Aortic smooth muscle cell (primary cell): ENCODE measurements around the gene KLHL33. TPM values are rescaled to one million over a fixed set of nuclear protein-coding genes. Genes with fewer than 3 reads are reported as not detected.

ENCODE experiments used
- total RNA-seq: library from RNA; depleted of rRNA; stranded (reverse); fragments of >200 nt; gene quantifications from 2 replicates; pipeline ENCODE4 v1.2.3, GENCODE V29; 2014

Gene KLHL33
- 0.06 and 0.13 TPM in 2 replicates for total RNA-seq

GRCh38 chr14:20435582-20436362, at the start of gene KLHL33:
Gene KLHL33, minus strand, starts transcription at chr14:20436166. Its CDS starts 355 bp downstream, at chr14:20435811.

GRCh38 chr14:20469242-20469889, 33.4 kb upstream of the KLHL33 start, which contains the start of gene PNP:
Gene PNP, plus strand, starts transcription at chr14:20469406. Its CDS starts 119 bp downstream, at chr14:20469525.

GRCh38 chr14:20461225-20462141, 25.5 kb upstream of the KLHL33 start, which contains the start of gene PIP4P1:
Gene PIP4P1, minus strand, starts transcription at chr14:20461434. Its CDS starts 109 bp downstream, at chr14:20461325.

GRCh38 chr14:20454516-20455354, 18.8 kb upstream of the KLHL33 start, which contains the start of the genes APEX1 and OSGEP:
Gene APEX1, plus strand, starts transcription at chr14:20455226. Its CDS starts 420 bp downstream, at chr14:20455646.
Gene OSGEP, minus strand, starts transcription at chr14:20454812. Its CDS starts 129 bp downstream, at chr14:20454683.

GRCh38 chr14:20412876-20413743, 22.9 kb downstream of the KLHL33 start, which contains the start of gene TEP1:
Gene TEP1, minus strand, starts transcription at chr14:20413501. Its CDS starts 5,062 bp downstream, at chr14:20408439.

Other genes with a start within 250 kb of the KLHL33 start
- gene OR11G2, start 245.3 kb downstream of the KLHL33 start, total RNA-seq: not detected in 2 replicates
- gene OR11H6, start 212.5 kb downstream of the KLHL33 start, total RNA-seq: not detected in 2 replicates
- gene OR11H7, start 207.2 kb downstream of the KLHL33 start, total RNA-seq: not detected in 2 replicates
- not detected in 2 replicates for gene OR11H4, start 196.9 kb downstream of the KLHL33 start, total RNA-seq
- 30.5 and 32.1 TPM in 2 replicates for gene TTC5, start 130.2 kb downstream of the KLHL33 start, total RNA-seq
- 25.1 and 27.9 TPM in 2 replicates for gene CCNB1IP1, start 102.9 kb downstream of the KLHL33 start, total RNA-seq
- gene PARP2, start 92.5 kb downstream of the KLHL33 start, total RNA-seq: 7.9 and 9.2 TPM in 2 replicates
- gene TEP1, start 22.7 kb downstream of the KLHL33 start, total RNA-seq: 14.9 and 18.5 TPM in 2 replicates
- gene OSGEP, start 18.6 kb upstream of the KLHL33 start, total RNA-seq: 23.9 and 49.0 TPM in 2 replicates
- gene APEX1, start 19.1 kb upstream of the KLHL33 start, total RNA-seq: 29.6 and 62.0 TPM in 2 replicates
- gene PIP4P1, start 25.3 kb upstream of the KLHL33 start, total RNA-seq: 21.5 and 21.7 TPM in 2 replicates
- 48.2 and 64.6 TPM in 2 replicates for gene PNP, start 33.2 kb upstream of the KLHL33 start, total RNA-seq
- not detected in 2 replicates for gene RNASE10, start 69.4 kb upstream of the KLHL33 start, total RNA-seq
- not detected in 2 replicates for gene RNASE9, start 124.9 kb upstream of the KLHL33 start, total RNA-seq
- gene RNASE11, start 151.8 kb upstream of the KLHL33 start, total RNA-seq: not detected in 2 replicates
- gene RNASE12, start 155.2 kb upstream of the KLHL33 start, total RNA-seq: not detected in 2 replicates
- not detected in 2 replicates for gene OR6S1, start 205.5 kb upstream of the KLHL33 start, total RNA-seq
- gene RNASE4, start 248.4 kb upstream of the KLHL33 start, total RNA-seq: 36.6 and 44.2 TPM in 2 replicates